HG02642 (cell line): ENCODE measurements around the gene ROBO1.
"Not testable (repeated sequence)": the region's sequence is repeated elsewhere in the genome, so short reads cannot be mapped to it uniquely, and the experiment has no call there.

Experiments
- ATAC-seq: cut with Tn5 transposase; IDR thresholded peaks from one replicate; pipeline ENCODE4 v1.9.1; 2021; ENCODE audit warnings: mild to moderate bottlenecking; ENCODE audit not compliant: unreplicated experiment, poor library complexity

The ROBO1 gene

GRCh38 chr3:79337798-79338197, 430.0 kb downstream of the ROBO1 start:
- no peak for ATAC-seq

GRCh38 chr3:79329154-79329553, 438.6 kb downstream of the ROBO1 start:
- ATAC-seq: no peak

GRCh38 chr3:79326642-79327041, 441.2 kb downstream of the ROBO1 start:
- no peak for ATAC-seq

DNA sequence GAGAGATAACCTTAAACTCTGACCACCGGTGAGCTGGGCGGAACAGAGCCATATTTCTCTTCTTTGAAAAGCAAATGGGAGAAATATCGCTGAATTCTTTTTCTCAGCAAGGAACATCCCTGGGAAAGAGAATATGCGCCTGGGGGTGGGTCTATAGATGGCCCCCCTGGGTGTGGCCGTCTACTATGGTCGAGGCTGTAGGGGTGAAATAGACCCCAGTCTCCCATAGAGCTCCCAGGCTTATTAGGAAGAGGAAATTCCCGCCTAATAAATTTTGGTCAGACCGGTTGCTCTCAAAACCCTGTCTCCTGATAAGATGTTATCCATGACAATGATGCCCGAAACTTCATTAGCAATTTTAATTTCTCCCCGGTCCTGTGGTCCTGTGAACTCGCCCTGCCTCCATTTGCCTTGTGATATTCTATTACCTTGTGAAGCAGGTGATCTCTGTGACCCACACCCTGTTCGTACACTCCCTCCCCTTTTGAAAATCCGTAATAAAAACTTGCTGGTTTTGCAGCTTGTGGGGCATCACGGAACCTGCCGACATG, 441.9 kb downstream of the ROBO1 start:
- ATAC-seq: not testable (repeated sequence)

DNA sequence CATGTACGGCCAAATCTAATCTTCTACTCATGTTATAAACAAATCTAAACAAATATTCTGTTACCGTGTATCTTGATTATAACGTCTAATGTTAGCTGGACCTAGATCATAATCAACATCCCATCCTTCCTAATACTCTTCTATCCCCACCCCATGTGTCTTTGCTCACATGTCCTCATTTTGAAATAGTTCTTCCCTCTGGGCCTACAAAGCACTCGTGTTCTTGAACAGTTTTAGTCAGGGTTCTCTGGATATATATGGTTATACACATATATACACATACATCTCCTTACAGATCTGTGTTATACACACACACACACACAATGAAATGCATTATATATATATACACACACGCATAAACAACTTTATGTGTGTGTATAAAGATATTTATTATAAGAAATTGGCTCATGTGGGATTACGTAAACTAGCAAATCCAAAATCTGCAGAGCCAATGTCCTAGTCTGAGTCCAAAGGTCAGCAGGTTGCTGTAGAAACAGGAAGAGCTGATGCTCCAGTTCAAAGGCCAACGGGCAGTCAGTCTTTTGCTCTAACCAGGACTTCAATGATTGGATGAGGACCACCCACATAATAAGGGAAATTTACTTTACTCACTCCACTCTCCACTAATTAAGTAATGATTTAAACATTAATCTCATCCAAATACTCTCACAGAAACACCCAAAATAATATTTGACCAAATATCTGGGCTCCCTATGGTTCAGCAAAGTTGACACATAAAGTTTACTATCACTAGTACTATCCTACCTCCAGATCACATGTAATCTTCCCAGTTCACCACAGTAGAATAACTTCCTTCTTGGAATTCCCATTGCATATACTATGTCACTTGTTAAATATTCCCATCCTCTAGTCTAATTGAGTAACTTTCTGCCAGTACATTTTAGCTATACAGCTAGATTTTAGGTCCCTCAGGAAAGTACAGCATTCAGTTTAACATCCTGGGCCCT, 450.0 kb downstream of the ROBO1 start:
- ATAC-seq: no peak

- no peak for ATAC-seq
Observed at GRCh38 chr3:79314962-79315361, 452.8 kb downstream of the ROBO1 start.

DNA sequence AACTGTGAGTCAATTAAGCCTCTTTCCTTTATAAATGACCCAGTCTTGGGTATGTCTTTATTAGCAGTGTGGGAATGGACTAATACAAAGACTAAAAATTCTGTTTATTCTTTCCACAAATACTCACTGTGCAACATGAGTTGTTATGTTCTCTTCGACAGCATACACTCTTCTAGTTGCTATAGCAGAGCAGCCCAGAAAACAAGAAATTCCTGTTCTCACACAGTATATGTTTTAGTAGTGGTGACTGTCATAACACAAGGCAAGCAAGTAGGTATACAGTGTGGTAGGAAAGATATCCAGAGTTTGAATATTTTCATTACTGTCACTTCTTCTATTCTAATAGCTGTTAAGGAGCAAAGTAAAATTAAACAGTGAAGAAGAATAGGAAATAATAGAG, 453.3 kb downstream of the ROBO1 start:
- ATAC-seq: no peak

GRCh38 chr3:79310016-79310415, 457.8 kb downstream of the ROBO1 start:
- ATAC-seq: no peak

GRCh38 chr3:79306934-79307570, 460.7 kb downstream of the ROBO1 start:
- no peak for ATAC-seq

- ATAC-seq: not testable (repeated sequence)
Observed at GRCh38 chr3:79299949-79300635, 467.7 kb downstream of the ROBO1 start.

GRCh38 chr3:79297245-79297960, 470.4 kb downstream of the ROBO1 start:
- no peak for ATAC-seq

GRCh38 chr3:79286882-79287281, 480.9 kb downstream of the ROBO1 start:
- no peak for ATAC-seq

DNA sequence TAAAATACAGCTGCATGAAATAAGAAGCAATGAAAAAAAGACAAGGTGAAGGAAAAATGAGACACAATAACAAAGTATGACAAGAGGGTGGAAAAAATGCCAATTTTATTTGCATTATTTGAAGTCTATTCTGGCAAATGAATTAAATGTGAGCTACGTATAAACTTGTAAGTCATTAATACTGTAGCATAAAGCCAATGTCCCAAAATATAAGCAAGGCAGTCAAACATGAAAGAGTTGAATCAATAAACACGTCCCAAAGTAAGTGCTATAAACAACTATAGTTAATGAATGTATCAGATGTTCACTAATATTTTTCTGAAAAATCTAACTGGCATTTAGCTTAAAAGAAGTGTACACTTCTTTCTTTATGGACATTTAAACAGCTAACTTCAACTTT, 481.9 kb downstream of the ROBO1 start:
- no peak for ATAC-seq

DNA sequence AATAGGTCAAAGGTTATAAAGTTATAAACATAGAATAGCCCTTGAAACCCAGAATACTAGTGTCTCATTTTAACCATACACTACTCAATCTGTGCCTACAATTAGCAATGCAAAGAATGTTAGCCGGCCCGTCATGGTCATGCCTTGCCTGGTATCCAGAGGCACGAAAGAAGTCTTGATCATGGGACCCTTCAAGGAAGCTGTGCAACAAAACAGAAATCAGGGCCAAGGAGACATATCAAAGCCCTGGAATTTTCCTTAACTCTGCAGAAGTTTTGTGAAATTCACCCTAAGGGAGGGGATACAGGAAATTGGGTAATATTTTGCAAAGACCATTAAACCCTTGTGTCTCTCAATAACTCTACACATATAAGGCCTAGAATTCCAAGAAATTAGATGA, 482.4 kb downstream of the ROBO1 start:
- ATAC-seq: no peak

DNA sequence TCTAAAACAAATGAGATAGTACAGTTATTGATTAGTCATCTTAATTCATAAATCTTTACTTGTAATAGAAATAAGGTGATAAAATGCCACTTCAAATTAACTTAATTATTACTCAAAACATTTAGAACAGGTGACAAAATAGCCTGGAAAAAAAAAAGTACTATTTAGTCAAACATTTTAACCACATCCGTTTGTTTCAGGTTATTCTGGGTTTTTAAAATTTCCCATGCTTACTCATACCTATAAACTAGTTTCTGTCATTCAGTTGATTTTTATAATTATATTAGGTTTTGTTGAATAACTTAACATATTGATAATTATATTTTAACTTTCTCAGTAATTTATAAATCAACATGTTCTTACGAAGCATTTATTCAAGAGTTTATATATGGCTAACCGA, 483.0 kb downstream of the ROBO1 start:
- ATAC-seq: no peak

GRCh38 chr3:79278681-79279080, 489.1 kb downstream of the ROBO1 start:
- no peak for ATAC-seq

DNA sequence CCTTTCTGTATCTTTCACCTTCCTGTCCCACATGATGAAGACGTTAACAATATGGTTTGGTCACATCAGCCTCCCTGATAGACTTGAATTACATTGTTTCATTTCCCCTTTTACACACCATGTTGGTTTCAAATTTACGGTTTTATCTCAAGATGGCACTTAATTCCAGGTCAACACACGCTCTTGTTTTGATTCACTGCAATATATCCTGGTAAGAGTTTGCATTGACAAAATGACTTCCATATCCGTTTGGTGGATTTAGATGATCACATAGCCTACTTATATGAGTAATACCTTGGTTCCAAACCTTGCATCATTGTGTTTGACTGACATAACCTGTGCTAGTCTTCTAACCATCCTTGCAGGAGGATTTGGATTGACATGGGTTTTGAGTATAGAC, 499.4 kb downstream of the ROBO1 start:
- no peak for ATAC-seq

DNA sequence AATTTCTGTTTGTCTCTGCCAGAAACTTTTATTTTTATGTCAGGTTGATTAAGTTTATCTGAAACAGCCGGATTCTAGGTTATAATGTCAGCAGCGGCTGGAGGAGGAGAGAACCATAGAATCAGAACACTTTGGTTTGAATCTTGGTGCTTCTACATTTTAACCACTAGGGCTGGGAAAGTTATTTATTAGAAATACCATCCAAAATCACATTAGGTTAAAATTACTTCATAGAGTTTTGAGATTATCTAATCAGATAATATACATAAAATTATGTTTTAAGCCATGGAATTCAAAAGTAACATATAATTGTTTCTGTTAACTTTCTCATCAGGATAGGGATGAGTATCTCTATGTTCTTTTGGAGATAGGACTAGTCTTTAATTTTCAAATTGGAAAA, 502.9 kb downstream of the ROBO1 start:
- no peak for ATAC-seq

DNA sequence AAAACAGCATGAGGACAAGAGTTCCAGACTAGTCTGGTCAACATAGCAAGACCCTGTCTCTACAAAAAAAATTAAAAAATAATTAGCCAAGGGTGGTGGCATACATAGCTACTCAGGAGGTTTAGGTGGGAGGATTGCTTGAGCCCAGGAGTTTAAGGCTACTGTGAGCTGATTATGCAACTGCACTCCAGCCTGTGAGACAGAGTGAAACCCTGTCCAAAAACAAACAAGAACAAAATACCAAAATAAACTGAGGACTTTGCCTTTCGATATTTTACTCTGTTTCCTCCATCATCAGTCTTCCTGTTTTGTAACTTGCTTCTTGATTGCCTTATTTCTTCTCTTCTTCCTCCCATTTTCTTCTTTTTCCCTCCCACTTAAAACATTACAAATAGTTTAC, 504.4 kb downstream of the ROBO1 start:
- no peak for ATAC-seq

DNA sequence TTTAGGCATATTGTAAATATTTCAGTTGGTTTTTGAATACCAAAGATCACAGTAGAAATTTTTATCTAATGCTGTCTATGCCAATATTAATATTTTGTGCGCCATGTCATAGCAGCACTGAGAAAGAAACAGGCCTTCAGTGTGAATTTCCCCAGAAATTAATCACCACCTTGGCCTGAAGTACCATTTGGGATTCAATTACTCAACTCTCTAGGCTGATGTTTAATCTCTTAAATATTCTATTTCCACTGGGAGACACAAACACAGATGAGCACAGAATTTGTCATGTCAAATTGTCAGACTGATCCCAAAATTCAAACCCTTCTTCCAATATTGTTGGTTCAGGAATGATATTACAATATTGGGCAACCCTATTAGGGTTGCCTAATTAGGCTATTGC, 509.3 kb downstream of the ROBO1 start:
- ATAC-seq: no peak
